PC-9 (cell line): ENCODE results near the gene CMTM2. TPM values are rescaled to one million over a fixed set of nuclear protein-coding genes. Genes with fewer than 3 reads are reported as not detected.

Experiments
- BruUV-seq: library from RNA; stranded (reverse); fragments of 400-500 nt; replicated peaks from 2 replicates; lab custom pipeline; 2021; lab: Mats Ljungman, UMichigan
- CTCF ChIA-PET: fragments of 300-600 bp; sonication (Branson Sonifier 250); formaldehyde crosslinking; loops from one replicate; lab custom pipeline; 2022; ENCODE audit warnings: antibody characterized with exemption; lab: Charles Lee
- POLR2A ChIA-PET: fragments of 300-600 bp; sonication (Branson Sonifier 250); formaldehyde crosslinking; loops from one replicate; lab custom pipeline; 2022; ENCODE audit warnings: antibody characterized with exemption; ENCODE audit not compliant: unreplicated experiment; lab: Charles Lee
- DNase-seq, 2 experiments: peaks; one replicate each; pipeline versions ENCODE4 v3.0.0 to v3.0.0-alpha.2; 2015 to 2022; ENCODE audit warnings: mixed read lengths in 1 of 2
- H2AFZ ChIP-seq: fragments of 200-600 bp; sonication (generic); 2 replicates; pipeline ENCODE4 v1.8.1; 2017; ENCODE audit warnings: antibody characterized with exemption
- H3F3A ChIP-seq: fragments of 200-600 bp; sonication (generic); 2 replicates; pipeline ENCODE4 v1.8.1; 2017; ENCODE audit warnings: antibody characterized with exemption, mild to moderate bottlenecking, low read depth; ENCODE audit not compliant: insufficient read depth
- H3K27ac ChIP-seq: fragments of 200-600 bp; sonication (generic); 2 replicates; pipeline ENCODE4 v1.6.1; 2016; ENCODE audit warnings: mixed run types
- H3K27me3 ChIP-seq: fragments of 200-600 bp; sonication (generic); 2 replicates; pipeline ENCODE4 v1.6.1; 2016; ENCODE audit warnings: low read depth, mixed run types; ENCODE audit not compliant: insufficient read depth
- H3K36me3 ChIP-seq: fragments of 200-600 bp; sonication (generic); 2 replicates; pipeline ENCODE4 v1.6.1; 2016; ENCODE audit warnings: low read depth, mixed run types
- H3K4me1 ChIP-seq: fragments of 200-600 bp; sonication (generic); replicated peaks from 2 replicates; pipeline ENCODE4 v1.6.1; 2016; ENCODE audit warnings: mixed run types; ENCODE audit not compliant: insufficient read depth
- H3K4me2 ChIP-seq: fragments of 200-600 bp; sonication (generic); 2 replicates; pipeline ENCODE4 v1.6.1; 2017; ENCODE audit warnings: mixed run types
- H3K4me3 ChIP-seq: fragments of 200-600 bp; sonication (generic); 2 replicates; pipeline ENCODE4 v1.6.1; 2016; ENCODE audit warnings: mixed run types
- H3K79me2 ChIP-seq: fragments of 200-600 bp; sonication (generic); 2 replicates; pipeline ENCODE4 v1.6.1; 2017; ENCODE audit warnings: low read depth, mixed run types
- H3K9me2 ChIP-seq: fragments of 200-600 bp; sonication (generic); 2 replicates; pipeline ENCODE4 v1.8.1; 2017; ENCODE audit warnings: mild to moderate bottlenecking; ENCODE audit not compliant: insufficient read depth
- H3K9me3 ChIP-seq: fragments of 200-600 bp; sonication (generic); 2 replicates; pipeline ENCODE4 v1.8.1; 2016; ENCODE audit warnings: low read depth; ENCODE audit not compliant: insufficient read depth
- H4K20me1 ChIP-seq: fragments of 200-600 bp; sonication (generic); 2 replicates; pipeline ENCODE4 v1.8.1; 2017; ENCODE audit not compliant: insufficient read depth
- CTCF ChIP-seq: fragments of 200-600 bp; sonication (generic); conservative IDR thresholded peaks from 2 replicates; pipeline ENCODE4 v1.6.1; 2017; ENCODE audit warnings: mixed run types, antibody characterized with exemption, mild to moderate bottlenecking, moderate library complexity
- EZH2 ChIP-seq: fragments of 200-600 bp; sonication (generic); IDR thresholded peaks from 2 replicates; pipeline ENCODE4 v1.8.0; 2017; ENCODE audit warnings: antibody characterized with exemption, low read depth
- intact Hi-C: fragments of 100-400 bp; cut with micrococcal nuclease; formaldehyde crosslinking; loops from one replicate; pipeline ENCODE4 v1.10.0; 2022; ENCODE audit not compliant: unreplicated experiment
- total RNA-seq: library from RNA; stranded (reverse); gene quantifications from 2 replicates; pipeline ENCODE4 v1.2.3, GENCODE V29; 2021

The CMTM2 gene
- total RNA-seq, 1 experiment from 2014 or later: not detected

- intact Hi-C loops: loop anchor here (5.0 kb wide), 1 partner anchor 102 kb away; no protein-coding TSS in a partner anchor
- peak; percentile 35 to 40 for DNase-seq
- no peaks in the 10 kb centered on the region for H3K27me3 ChIP-seq
- peak; percentile 57 for TF ChIP-seq CTCF
- no peak for TF ChIP-seq EZH2
- no peaks in the 10 kb centered on the region for H3K9me2 ChIP-seq
- no peaks in the 10 kb centered on the region for H3K4me1 ChIP-seq
- H3K79me2 ChIP-seq: no peaks in the 10 kb centered on the region
- no peak overlapping the region for H3K27ac ChIP-seq
- POLR2A ChIA-PET: no interaction called here
- H3K36me3 ChIP-seq: no peaks in the 10 kb centered on the region
- H3K9me3 ChIP-seq: no peaks in the 10 kb centered on the region
- BruUV-seq: no TSS peak
- H4K20me1 ChIP-seq: no peaks in the 10 kb centered on the region
- H3F3A ChIP-seq: no peaks in the 10 kb centered on the region
- no peak overlapping the region for H3K4me3 ChIP-seq
- no peak overlapping the region for H3K4me2 ChIP-seq
- CTCF ChIA-PET: interaction anchor here (0.7 kb wide), 1 partner anchor 173 kb away, joined by 6 read pairs; no protein-coding TSS in a partner anchor
- H2AFZ ChIP-seq: no peak overlapping the region
These were observed 9.9 kb downstream of the CMTM2 start for GRCh38 chr16:66588981-66589713.

DNA sequence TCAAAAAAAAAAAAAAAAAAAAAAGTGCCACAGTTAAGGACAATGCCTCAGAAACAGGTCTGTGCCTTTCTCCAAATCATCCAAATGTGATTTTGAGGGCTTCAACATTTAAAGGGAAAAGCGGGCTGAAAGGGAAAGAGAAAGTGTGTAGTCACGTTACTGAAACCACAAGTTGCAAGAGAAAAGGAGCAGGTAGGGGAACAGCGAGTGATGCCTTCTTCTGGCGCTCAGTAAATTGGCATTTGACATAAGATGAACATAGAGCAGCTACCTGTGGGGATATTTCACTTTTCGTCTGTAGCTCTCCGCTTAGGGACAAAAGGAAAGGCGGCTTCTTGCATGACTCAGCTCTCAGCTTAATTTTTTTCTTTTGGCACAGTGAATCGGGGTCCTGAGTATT is 11.1 kb downstream of the CMTM2 start:
- Histone ChIP-seq H3K4me2 (no peak overlapping the region), H3K79me2 (no peaks in the 10 kb centered on the region)
- POLR2A ChIA-PET: no interaction called here

GRCh38 chr16:66591018-66591417 is 11.8 kb downstream of the CMTM2 start:
- CTCF ChIA-PET: no interaction called here
- H2AFZ ChIP-seq: no peak overlapping the region
- no peak overlapping the region for H3K27ac ChIP-seq
- no peak overlapping the region for H3K4me3 ChIP-seq
- intact Hi-C loops: no loop called here
- no peaks in the 10 kb centered on the region for H3K27me3 ChIP-seq
- TF ChIP-seq CTCF: no peak
- no peak for TF ChIP-seq EZH2
- H3F3A ChIP-seq: no peaks in the 10 kb centered on the region
- no peaks in the 10 kb centered on the region for H3K79me2 ChIP-seq
- no peak for DNase-seq
- no peaks in the 10 kb centered on the region for H3K9me3 ChIP-seq
- no peak overlapping the region for H3K4me2 ChIP-seq
- no peaks in the 10 kb centered on the region for H3K4me1 ChIP-seq
- POLR2A ChIA-PET: no interaction called here
- BruUV-seq: no TSS peak
- H3K36me3 ChIP-seq: no peaks in the 10 kb centered on the region
- no peaks in the 10 kb centered on the region for H3K9me2 ChIP-seq
- no peaks in the 10 kb centered on the region for H4K20me1 ChIP-seq

More for the DNA sequence above, 11.1 kb downstream of the CMTM2 start:
- Histone ChIP-seq H3K36me3 (no peaks in the 10 kb centered on the region), H3K27ac (no peak overlapping the region), H3K4me3 (no peak overlapping the region), H4K20me1 (no peaks in the 10 kb centered on the region), H3K9me3 (no peaks in the 10 kb centered on the region), H3F3A (no peaks in the 10 kb centered on the region), H2AFZ (no peak overlapping the region), H3K27me3 (no peaks in the 10 kb centered on the region), H3K9me2 (no peaks in the 10 kb centered on the region), H3K4me1 (no peaks in the 10 kb centered on the region)
- CTCF ChIA-PET: no interaction called here
- no peak for DNase-seq
- intact Hi-C loops: no loop called here
- TF ChIP-seq EZH2 (no peak), CTCF (no peak)
- BruUV-seq: no TSS peak
